RPMI7951 (cell line): Measurements from ENCODE around the gene JUND. TPM values are rescaled to one million over a fixed set of nuclear protein-coding genes. Genes with fewer than 3 reads are reported as not detected.
A peak's percentile ranks its signal among the peaks of the same experiment; 100 is the strongest.

Source experiments
- DNase-seq: peaks from one replicate; pipeline ENCODE4 v3.0.0-alpha.2; 2012; ENCODE audit warnings: low read depth
- total RNA-seq: library from RNA; depleted of rRNA; stranded (reverse); fragments of >200 nt; shearing (Covaris generic); gene quantifications from 2 replicates; pipeline ENCODE4 v1.2.3, GENCODE V29; 2014; rRNA removed

The JUND gene
- total RNA-seq, 1 experiment from 2014 or later: 22.0 TPM

DNA sequence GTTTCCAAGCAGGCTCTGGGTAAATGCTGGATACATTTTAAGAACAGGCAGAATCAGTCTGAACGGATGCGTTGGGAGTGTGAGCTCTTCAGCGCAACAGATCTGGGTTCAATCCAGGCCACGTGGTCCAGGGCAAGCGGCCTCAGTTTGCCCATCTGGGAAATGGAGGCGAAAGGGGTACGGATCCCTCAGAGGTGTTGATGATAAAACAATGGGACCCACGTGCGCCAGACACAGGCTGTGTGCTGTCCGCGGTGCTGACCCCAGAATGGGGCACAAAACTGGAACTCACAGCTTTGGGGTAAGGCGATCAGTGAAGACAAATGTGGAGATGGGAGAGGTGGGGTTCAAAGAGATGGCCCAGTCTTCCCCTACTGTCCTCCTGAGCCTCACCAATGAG, 42.1 kb downstream of the JUND start:
- DNase-seq: no peak

DNA sequence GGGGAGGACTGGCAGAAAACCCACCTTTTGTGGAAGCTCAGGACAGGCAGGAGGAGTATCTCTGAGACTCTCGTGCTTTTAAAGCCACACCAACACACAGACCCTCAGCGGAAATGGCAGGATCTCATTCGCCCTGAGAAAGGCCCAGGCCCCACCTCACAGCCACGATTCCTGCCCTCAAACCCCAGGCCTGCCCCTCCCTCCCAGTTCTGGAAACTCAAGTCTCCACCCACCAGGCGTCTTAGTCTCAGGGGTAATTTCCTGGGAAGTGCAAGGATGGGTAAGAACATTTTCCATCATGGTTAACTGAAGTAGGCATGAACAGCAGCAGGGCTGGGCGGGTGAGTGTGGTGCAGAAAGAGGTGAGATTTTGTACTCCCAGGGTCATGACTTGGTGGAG, 47.2 kb downstream of the JUND start:
- DNase-seq: no peak

DNA sequence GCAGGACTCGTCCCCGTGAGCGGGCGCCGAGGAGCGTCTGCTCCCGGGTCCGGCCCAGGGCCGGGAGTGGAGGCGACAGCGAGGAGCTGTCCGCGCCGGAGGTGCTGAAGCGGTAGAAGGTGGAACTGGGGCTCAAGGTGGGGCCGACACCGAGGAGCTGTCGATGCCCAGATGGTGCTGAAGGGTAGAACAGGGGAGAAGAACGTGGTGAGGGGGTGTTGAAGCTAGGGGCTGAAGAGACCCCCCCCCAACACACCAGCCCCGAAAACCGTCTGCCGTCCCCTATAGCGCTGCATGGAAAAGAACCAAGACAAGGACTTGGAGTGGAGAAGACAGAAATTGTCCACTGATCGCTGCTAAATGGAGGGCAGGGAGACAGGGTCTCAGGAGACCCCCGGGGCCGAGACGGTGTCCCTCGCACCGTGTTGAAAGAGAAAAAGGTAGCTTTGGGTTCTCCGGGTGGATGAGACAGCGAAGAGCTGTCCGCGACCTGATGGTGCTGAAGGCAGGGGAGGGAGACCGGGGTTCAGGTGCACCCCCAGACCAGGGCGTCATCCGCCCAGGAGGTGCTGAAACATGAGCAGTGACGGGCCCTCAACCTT, 48.1 kb downstream of the JUND start:
- DNase-seq: peak; percentile 55

DNA sequence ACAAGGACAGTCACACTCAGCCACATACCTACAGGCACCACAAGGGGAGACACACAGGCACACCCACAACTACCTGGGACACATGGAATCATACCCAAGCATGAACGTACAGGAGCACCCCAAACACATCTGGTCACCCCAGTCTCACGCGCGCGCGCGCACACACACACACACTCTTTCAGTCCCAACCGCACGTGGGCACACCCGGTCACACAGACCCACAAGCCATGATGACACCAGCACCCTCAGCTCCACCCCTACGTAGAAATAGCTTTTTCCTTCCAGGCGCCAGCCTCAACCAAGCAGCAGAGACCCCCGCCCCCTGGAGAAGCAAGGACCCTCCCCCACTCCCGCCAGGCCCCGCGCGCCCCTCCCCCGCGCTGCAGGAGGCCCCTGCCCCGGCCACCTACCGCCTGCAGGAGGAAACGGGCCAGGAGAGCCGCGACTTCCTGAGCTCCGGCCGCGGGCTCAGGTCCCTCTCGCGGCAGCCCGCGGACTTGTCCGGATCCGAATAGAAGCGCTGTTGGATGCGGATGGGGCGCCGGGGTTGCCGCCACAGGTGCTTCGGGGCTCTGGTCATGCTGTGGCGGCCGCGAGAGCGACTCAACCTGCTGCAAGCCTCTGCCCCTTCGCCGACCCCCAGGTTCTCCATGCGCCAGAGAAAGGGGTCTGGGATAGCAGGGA, 48.7 kb downstream of the JUND start:
- no peak for DNase-seq

DNA sequence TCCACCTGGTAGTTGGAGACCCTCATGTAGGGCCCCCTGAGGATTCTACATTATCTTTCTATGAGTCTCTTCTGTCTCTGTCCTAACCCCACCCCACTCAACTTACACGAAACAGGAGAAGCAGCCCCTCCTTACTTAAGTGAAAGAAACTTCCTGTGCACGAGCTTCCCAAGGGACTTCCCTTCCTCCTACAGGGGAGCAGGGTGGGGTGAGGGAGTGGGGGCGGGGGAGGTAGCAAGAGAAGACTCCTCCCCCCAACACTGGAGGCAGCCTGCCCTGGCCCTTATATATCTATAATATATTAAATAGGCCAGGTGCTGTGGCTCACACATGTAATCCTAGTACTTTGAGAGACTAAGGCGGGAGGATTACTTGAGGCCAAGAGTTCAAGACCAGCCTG, 49.6 kb downstream of the JUND start:
- no peak for DNase-seq

DNA sequence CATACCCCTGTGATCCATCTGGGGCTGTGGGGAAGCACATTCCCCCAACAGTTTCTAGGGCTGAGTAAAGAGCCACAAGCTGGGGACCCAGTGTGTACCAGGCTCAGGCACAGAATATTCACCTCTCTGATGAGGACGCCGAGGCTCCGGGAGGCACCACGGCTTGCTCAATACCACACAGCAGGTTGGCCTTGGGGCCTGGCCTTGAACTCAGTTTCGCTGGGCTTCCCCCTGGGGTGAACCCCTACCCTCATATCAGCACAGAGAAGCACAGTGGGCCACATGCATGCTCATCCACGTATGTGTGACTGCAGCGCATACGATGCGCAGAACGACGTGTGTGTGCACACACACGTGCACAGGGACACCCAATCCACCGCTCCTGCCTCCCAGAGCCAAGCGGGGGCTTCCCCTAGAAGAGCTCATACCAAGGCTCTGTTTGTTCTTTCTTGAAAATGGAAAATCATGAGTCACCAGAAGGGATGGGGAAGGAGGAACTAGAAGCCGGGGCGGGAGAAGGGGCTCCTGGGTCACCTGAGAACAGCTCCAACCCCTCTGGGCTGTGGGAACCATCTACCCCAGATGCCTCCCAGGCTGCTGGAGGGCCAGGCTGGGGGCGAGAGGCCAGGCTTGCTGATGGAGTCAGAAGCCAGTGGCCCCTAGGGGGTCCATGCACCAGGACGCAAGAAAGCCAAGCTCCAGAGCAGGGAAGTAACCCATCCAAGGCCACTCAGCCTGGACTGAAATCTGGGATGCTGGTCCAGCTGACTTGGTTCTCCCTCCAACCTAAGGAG, 50.3 kb downstream of the JUND start:
- no peak for DNase-seq

GRCh38 chr19:18229915-18230314, 51.5 kb downstream of the JUND start:
- no peak for DNase-seq

Other genes with a start within 250 kb of the JUND start
- 2.3 and 4.3 TPM in 2 replicates for gene IL12RB1, start 194.7 kb downstream of the JUND start, total RNA-seq
- 2.1 and 2.6 TPM in 2 replicates for gene MAST3, start 183.8 kb downstream of the JUND start, total RNA-seq
- 11.3 and 11.7 TPM in 2 replicates for gene PIK3R2, start 128.5 kb downstream of the JUND start, total RNA-seq
- gene IFI30, start 107.8 kb downstream of the JUND start, total RNA-seq: 56.0 and 69.6 TPM in 2 replicates
- 18.6 and 23.5 TPM in 2 replicates for gene MPV17L2, start 88.4 kb downstream of the JUND start, total RNA-seq
- gene RAB3A, start 77.6 kb downstream of the JUND start, total RNA-seq: 1.7 and 3.6 TPM in 2 replicates
- gene PDE4C, start 55.2 kb downstream of the JUND start, total RNA-seq: 0.10 and 0.60 TPM in 2 replicates
- 0.29 and 0.36 TPM in 2 replicates for gene IQCN, start 7.2 kb downstream of the JUND start, total RNA-seq
- gene LSM4, start 41.5 kb upstream of the JUND start, total RNA-seq: 385 and 496 TPM in 2 replicates
- 10.7 and 11.9 TPM in 2 replicates for gene PGPEP1, start 59.0 kb upstream of the JUND start, total RNA-seq
- gene GDF15, start 104.5 kb upstream of the JUND start, total RNA-seq: 1.4 and 1.6 TPM in 2 replicates
- gene LRRC25, start 116.0 kb upstream of the JUND start, total RNA-seq: not detected in 2 replicates
- 25.1 and 38.9 TPM in 2 replicates for gene SSBP4, start 137.8 kb upstream of the JUND start, total RNA-seq
- gene ISYNA1, start 156.5 kb upstream of the JUND start, total RNA-seq: 9.9 and 20.9 TPM in 2 replicates
- gene ELL, start 240.4 kb upstream of the JUND start, total RNA-seq: 6.5 and 7.2 TPM in 2 replicates